AG04449 (cell line): Measurements from ENCODE around the gene UBE2G1.

Source experiments
- CTCF ChIA-PET: fragments of 350-600 bp; formaldehyde crosslinking; extraction: SDS; loops from one replicate; lab custom pipeline; 2021; ENCODE audit warnings: antibody characterized with exemption; lab: Yijun Ruan, JAX
- POLR2A ChIA-PET: fragments of 400-600, 350-600 bp; formaldehyde crosslinking; extraction: SDS; loops from one replicate; lab custom pipeline; 2020; ENCODE audit warnings: antibody characterized with exemption, inconsistent platforms; lab: Yijun Ruan, JAX
- DNase-seq: peaks from one replicate; pipeline ENCODE4 v3.0.0-alpha.2; 2010; ENCODE audit warnings: low read depth, low spot score
- H3K4me3 ChIP-seq: 2 replicates; pipeline ENCODE4 v1.5.1; 2011; ENCODE audit warnings: low read depth, mild to moderate bottlenecking, control low read depth, low read length
- TF ChIP-seq, protein P1 (sequence below): IDR thresholded peaks from one replicate; pipeline ENCODE4 v1.5.1; 2011; ENCODE audit warnings: mild to moderate bottlenecking, moderate library complexity, low read length, control low read depth, inconsistent platforms; ENCODE audit not compliant: insufficient read depth; ENCODE audit errors: missing control alignments

Gene UBE2G1

DNA sequence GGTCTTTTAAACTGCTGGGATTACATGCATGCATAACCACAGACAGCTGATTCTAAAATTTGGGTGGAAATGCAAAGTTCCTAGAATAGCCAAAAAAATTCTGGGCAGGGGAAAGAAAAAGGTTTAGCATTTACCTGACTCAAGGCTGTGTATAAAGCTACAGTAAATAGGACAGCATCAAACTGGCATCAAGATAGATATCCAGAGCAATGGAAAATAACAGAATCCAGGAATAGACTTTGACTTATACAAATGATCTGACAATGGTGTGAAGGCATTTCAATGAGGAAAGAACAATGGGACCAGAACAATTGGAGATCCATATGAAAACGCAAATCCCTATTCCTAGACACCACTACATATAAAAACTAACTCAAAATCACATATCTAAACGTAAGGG, 115.6 kb downstream of the UBE2G1 start:
- CTCF ChIA-PET, result interaction anchor here (0.8 to 7.4 kb wide), 14 partner anchors 10 to 311 kb away, joined by 3 to 72 read pairs (median 8); partner anchors contain the start of gene ANKFY1
- TF ChIP-seq, protein P1, sequence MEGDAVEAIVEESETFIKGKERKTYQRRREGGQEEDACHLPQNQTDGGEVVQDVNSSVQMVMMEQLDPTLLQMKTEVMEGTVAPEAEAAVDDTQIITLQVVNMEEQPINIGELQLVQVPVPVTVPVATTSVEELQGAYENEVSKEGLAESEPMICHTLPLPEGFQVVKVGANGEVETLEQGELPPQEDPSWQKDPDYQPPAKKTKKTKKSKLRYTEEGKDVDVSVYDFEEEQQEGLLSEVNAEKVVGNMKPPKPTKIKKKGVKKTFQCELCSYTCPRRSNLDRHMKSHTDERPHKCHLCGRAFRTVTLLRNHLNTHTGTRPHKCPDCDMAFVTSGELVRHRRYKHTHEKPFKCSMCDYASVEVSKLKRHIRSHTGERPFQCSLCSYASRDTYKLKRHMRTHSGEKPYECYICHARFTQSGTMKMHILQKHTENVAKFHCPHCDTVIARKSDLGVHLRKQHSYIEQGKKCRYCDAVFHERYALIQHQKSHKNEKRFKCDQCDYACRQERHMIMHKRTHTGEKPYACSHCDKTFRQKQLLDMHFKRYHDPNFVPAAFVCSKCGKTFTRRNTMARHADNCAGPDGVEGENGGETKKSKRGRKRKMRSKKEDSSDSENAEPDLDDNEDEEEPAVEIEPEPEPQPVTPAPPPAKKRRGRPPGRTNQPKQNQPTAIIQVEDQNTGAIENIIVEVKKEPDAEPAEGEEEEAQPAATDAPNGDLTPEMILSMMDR, result no peak
- DNase-seq, result no peak
- no peak overlapping the region for H3K4me3 ChIP-seq
- POLR2A ChIA-PET, result no interaction called here

- ChIA-PET POLR2A (no interaction called here), CTCF (interaction anchor here (0.8 to 7.4 kb wide), 19 partner anchors 9 to 147 kb away, joined by 3 to 72 read pairs (median 7); partner anchors contain the start of gene ANKFY1)
- DNase-seq, result no peak
- H3K4me3 ChIP-seq, result no peak overlapping the region
- TF ChIP-seq, protein P1, result peak; percentile 41
These were observed 116.9 kb downstream of the UBE2G1 start for GRCh38 chr17:4249452-4250029.

GRCh38 chr17:4248504-4249277, 117.8 kb downstream of the UBE2G1 start:
- H3K4me3 ChIP-seq, result no peak overlapping the region
- POLR2A ChIA-PET, result no interaction called here
- DNase-seq, result no peak
- TF ChIP-seq, protein P1, result no peak
- CTCF ChIA-PET, result interaction anchor here (0.8 to 7.4 kb wide), 15 partner anchors 9 to 125 kb away, joined by 3 to 72 read pairs (median 8); partner anchors contain the start of gene ANKFY1

- ChIA-PET POLR2A (no interaction called here), CTCF (interaction anchor here (0.9 to 7.4 kb wide), 9 partner anchors 8 to 48 kb away, joined by 5 to 70 read pairs (median 14); no protein-coding TSS in a partner anchor)
- TF ChIP-seq, protein P1, result no peak
- no peak overlapping the region for H3K4me3 ChIP-seq
- no peak for DNase-seq
These were observed 118.5 kb downstream of the UBE2G1 start for GRCh38 chr17:4247971-4248388.

DNA sequence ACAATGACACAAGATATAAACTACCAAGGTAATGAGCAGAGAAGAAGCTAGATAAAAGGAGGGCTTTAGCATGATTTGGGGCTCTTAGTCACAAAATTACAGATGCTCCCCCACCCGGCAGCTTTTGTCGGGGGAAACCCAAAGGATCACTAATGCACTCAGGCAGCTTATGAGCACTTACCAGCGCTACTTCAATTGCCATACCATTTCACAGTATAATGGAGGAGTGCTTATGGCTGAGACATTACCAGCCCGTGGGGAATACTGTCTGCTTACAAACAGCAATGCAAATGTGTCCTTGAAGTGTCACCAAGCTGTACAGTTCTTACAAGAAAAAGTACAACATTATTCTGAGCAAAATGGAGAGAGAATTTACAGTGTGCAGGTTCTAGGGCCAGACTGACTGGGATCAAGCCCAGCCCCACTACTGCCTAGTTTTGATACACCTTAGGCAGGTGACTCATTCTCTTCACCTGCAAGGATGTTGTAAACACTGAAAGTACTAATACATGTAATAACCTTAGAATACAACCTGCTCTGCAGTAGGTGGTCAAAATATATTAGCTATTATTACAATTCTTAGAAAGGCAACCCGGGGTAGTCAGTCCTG, 119.0 kb downstream of the UBE2G1 start:
- no peak for DNase-seq
- CTCF ChIA-PET, result interaction anchor here (0.9 to 7.4 kb wide), 7 partner anchors 8 to 47 kb away, joined by 5 to 70 read pairs (median 10); no protein-coding TSS in a partner anchor
- POLR2A ChIA-PET, result no interaction called here
- TF ChIP-seq, protein P1, result no peak
- no peak overlapping the region for H3K4me3 ChIP-seq

GRCh38 chr17:4246674-4247073, 119.8 kb downstream of the UBE2G1 start:
- DNase-seq, result no peak
- ChIA-PET CTCF (interaction anchor here (0.8 to 7.4 kb wide), 5 partner anchors 11 to 55 kb away, joined by 3 to 70 read pairs (median 9); no protein-coding TSS in a partner anchor), POLR2A (no interaction called here)
- TF ChIP-seq, protein P1, result no peak
- no peak overlapping the region for H3K4me3 ChIP-seq
